NCI-H2171 (cell line): ENCODE data around the gene DTWD2.
"Not testable (repeated sequence)": the region's sequence is repeated elsewhere in the genome, so short reads cannot be mapped to it uniquely, and the experiment has no call there.

Source experiments
- DNase-seq: peaks from one replicate; lab custom pipeline; 2025; lab: John Stamatoyannopoulos, UW

Gene DTWD2, protein sequence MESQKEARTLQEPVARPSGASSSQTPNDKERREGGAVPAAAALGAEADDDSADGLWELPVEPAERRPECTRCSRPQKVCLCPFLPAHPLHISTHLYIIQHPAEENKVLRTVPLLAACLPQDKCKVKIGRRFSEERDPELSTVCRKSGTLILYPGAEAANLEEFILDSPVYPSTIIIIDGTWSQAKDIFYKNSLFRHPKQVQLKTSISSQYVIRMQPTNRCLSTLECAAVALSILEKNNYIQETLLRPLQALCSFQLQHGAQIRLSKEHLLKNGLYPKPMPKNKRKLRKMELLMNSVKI

DNA sequence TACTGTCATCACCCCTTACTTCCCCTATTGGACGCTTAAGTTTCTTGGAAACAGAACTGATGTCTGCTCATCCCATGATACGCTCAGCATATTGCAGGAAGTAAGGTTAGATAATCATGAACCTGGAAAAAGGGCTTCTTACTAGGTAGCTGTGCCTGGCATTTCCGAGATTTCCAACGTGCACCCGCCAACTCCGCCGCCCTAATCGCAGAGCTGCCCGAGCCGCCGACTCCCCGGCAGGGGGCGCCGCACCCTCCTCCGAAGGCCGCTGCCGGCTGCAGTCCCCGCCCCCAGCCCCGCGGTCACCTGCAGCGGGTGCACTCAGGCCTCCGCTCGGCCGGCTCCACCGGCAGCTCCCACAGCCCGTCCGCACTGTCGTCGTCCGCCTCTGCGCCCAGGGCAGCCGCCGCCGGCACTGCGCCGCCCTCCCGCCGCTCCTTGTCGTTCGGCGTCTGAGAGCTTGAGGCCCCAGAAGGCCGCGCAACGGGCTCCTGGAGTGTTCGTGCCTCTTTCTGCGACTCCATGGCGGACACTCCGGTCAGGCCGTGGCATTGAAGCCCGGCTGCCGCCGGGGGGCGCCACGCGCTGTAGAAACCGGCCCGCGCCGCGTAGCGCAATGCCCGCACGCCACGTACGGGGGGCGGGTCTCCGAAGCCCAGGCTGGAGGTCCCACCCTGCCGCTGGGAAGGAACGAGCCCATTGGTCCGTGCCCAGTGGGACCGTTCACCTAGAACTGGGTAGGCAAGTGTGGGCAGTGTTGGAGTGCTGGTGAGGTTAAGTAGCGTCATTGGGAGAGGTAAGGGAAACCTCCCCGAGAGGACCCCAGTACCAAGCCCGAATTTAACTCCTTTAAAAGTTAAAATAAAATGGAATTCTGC is at the start of gene DTWD2:
Gene DTWD2 (minus strand): TSS at position 560 of the 878 bp plus-strand sequence. CDS start 36 bp downstream, at position 524.
- DNase-seq = peak; percentile 75

DNA sequence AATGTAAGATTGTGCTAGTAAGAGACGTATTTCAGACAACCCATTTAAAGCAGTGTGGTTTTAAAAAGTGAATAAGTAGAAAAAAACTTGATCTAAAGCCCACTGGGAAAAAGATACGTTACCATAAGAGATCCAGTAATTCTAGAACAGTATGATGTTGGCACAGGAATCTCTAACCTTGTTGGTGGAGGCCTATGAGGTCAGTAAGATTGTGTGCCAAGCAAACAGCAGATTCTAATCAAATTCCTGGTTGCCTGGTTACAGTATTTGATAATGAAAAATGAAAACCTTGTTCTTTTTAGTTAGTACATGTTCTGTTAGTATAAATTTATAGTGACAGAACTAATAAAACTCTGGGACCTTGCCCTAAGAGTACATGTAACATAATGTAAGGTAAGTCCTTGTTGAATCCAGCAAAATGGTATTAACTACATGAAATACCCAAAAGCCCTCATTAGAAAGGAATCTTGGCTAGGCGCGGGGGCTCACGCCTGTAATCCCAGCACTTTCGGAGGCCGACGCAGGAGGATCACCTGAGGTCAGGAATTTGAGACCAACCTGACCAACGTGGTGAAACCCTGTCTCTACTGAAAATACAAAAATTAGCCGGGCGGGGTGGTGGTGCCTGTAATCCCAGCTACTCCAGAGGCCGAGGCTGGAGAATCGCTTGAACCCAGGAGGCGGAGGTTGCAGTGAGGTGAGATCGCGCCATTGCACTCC is 49.3 kb upstream of the DTWD2 start:
- DNase-seq = no peak

DNA sequence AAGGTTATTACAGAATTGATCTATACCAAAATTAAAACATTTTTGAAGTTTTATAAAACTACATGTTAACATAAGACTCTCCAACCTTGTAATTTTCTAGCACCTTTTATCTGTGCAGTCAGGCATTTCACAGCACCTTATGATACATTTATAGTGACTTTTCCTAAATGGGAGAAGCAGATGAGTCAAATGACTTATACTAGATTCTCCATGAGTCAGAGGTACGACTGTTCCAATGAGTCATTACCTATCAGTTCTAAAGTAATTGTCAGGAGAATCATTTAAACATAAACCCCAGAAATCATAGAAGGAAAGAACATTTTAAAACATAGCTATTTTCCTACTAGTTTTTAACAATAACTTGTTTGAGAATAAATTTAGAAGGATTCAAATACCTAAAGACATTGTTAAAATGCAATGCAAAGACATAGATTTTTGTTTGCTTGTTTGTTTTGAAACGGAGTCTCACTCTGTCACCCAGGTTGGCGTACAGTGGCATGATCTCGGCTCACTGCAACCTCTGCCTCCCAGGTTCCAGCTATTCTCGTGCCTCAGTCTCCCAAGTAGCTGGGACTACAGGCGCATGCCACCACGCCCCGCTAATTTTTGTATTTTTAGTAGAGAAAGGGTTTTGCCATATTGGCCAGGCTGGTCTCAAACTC is 47.9 kb upstream of the DTWD2 start:
- DNase-seq = no peak

DNA sequence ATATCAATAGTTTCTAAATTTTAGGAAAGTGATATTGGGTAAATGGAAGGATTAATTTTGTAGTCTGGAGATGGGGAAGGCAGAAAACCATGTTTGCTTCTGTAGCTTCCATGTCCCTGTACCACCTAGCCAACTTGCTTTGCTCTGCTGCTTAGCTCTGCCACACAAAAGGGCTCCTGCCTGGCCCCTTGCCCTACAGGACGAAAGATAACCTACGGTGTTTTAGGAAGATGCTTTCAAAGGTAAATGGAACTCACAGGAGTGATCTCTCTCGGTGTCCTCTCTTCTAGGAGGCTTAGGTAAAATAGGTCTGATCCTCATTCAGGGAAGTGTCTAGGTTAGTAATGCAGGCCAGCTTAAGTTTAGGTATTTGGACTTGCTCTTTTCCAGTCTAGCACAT is 44.8 kb upstream of the DTWD2 start:
- DNase-seq = no peak

DNA sequence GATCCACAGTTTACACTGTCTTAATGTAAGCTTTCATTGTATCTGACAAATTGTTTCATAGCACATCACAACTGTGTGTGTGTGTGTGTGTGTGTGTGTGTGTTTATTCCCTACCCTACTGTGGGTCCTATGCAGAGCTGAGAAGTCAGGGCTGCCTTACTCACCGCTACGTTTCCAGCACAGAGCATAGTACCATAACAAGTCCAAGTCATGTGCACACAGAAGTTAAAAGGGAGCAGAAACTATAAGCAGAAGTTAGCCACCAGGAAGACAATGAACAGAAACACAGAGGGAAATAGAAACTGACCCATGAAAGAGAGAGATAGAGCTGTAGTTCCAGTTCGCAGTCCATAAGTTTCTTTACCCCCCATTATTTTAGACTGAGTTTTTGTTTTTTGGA is 44.3 kb upstream of the DTWD2 start:
- DNase-seq = no peak

DNA sequence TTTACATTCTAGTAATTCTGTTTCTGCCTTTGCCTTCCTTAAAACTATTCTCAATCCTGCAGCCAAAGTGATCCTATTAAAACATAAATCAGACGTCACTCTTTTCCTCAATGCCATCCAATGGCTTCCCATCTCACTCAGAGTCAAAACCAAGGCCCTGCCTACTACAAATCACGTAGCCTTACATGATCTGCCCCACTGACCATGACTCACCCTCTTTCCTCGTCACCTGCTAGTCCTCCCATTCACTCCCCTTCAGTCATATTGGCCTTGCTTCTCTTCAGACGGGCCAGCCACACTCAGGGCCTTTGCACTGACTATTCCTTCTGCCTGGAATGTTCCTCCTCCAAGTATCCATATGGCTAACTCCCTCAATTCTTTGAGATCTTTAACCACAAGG is 43.6 kb upstream of the DTWD2 start:
- DNase-seq = no peak

DNA sequence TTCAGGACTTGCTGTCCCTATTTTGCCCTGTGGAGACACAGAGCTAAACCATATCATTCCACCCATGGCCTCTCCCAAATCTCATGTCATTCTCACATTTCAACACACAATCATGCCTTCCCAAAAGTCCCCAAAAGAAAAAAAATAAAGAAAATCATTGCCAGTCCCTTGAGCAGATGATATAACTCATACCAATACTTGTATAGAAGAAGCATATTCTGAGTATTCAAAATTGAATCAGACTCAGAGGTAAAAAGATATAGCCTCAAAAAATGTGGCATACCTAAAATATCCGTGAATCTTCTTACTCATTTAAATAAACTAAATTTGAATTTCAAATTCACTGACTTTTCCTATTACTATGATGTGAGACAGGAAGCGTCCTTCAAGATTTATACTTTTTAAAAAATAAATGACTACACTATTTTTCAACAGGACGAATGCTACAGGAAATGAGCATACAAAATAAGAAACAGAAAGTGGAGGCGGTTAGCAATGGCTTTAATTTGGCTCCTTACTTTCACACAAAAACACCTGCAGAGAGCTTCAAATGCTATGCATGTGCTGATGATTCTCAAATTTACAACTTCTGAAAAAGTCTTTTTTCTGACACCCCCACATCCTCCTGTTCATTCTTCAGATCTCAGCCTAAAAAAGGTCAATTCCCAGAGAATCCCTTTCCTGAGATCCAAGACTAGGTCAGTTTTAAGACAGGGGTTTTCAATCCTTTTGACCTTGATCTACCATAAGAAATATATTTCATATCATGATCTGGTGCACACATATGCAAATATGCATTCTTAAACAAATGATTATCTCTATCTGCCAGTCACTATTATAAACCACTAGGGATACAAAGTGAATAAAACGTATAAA is 42.9 kb upstream of the DTWD2 start:
- no peak for DNase-seq

DNA sequence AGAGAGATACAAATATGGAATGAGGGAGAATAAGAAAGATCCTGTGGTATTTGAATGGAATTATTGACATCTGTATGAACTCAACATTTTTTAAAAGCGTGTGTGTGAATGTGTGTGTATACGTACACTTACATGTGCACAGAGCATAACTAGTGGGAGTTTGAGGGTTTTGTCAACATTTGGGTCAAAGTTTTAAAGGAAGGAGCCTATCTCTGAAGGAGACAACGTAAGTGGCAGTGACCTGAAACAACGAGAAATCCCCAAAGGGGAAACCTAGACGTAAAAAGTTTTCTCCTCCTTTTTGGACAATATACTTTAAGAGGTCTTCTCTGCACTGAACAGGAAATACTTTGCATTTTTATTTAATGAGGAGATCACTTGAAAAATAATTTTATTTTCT is 40.2 kb upstream of the DTWD2 start:
- DNase-seq = no peak

DNA sequence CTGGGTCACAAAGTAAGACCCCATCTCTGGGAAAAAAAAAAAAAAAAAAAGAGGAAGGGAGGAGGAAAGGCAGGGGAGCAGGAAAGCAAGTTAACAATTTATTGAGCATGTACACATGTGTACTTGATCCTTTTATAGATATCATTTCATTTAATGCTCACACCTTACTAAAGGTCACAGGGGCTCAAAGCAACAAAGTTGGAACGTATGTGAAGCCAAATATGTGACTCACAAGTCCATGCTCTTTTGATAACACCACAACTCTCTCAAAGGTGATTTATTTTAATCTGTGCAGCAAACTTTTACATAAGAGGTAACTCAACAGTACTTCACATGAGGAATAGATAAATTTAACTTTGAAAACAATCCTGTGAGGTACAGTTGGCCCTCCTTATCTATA is 34.4 kb upstream of the DTWD2 start:
- no peak for DNase-seq

DNA sequence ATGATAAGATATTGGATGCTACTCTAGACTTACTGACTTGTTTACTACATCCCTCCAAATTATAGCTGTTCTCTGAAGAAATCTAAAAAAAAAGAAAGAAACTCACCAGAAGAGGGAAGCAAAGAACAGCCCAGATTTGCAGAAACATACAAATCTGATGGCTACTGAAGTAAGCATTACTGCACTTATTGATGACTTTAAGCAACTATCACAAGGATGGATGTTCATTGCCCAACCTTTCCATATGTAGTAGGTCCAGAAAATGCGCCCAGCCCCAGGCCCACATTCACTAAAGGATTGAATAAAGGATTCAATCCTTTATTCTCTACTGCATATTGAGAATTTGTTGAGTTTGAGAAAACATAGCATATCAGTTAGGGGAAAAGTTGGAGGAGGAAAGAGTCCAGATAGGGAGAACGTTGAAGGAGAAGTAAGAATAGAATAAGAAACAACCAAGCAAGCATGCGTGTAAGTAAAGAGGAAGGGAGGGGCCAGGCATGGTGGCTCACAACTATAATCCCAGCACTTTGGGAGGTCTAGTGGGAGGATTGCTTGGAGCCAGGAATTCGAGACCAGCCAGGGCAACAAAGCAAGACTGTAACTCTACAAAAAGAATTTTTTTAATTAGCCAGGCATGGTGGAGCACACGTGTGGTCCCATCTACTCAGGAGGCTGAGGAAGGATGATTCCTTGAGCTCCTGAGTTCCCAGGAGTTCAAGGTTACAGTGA is 33.8 kb upstream of the DTWD2 start:
- DNase-seq = no peak

DNA sequence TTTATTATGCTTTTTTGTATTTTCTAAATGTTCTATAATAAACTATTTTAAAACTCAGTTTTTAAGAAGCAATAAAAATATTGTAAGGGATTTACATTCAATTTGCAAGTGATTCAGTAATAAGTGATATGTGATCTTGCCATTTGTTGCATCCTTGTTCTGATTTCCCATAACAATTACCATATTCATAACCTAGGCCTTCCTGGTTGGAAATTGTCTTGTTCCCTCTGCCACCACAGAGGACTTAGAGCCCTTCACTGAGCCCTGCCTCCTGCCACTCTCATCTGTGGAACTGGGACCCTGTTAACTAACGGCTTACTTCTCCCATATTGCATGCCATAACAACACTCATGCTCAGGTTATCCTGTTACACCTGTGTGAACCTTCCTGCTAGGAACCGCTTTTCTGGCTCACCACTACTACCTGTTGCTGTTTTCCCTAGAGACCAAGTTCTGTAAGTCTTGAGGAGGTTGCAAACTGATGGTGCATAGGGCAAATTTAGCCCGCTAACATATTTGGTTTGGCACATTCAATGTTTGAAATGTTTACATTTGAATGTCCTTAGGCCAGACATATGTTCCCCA is 32.9 kb upstream of the DTWD2 start:
- DNase-seq = no peak

DNA sequence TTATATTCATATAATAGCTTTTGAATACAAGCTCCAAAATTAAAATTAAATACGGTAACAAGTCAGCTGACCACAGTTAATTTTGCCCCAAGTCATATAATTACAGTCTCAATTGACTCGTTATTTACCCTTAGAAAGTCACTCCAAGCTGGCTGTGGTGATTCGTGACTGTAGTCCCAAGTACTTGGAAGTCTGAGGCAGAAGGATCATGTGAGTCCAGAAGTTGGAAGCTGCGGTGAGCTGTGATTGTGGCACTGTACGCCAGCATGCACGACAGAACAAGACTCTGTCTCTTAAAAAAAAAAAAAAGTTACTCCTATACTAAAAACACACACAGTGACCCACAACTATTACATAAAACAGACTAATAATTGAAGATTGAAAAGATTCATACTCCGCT is 31.6 kb upstream of the DTWD2 start:
- DNase-seq = no peak

DNA sequence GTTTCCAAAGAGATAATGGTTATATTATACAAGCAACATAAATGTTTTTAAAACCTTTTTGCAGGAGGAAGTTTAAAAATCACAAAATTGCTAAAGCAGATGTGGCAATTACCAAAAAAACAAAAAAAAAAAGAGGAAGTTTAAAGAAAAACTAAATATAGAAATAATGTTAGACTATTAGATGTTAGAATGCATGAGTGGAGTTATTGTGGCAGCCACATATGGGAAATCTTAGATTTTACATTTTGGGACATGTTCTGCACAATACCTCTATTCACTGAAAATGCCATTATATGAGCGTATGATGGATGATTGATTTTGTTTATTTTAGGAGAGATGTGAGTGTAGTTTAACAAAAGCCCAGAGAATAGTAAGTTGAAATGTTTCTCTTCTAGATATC is 31.2 kb upstream of the DTWD2 start:
- DNase-seq = no peak

DNA sequence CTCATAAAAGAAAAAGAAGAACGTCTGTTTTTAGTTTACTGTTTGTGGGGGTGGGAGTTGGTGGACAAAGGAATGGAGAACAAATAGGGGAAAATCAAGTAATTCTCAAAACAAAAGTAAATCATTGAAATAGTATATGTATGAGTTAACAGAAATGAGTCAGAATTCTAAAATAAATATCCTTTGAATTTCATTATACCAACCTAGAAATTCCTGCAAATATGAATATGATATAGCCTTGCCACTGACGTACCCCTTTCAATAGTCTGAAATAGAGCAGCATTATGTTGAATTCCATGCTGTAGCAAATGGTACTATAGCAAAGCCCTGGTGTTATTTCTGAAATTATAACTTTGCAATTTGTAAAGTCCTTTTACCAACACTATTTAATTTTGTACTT is 29.6 kb upstream of the DTWD2 start:
- no peak for DNase-seq

DNA sequence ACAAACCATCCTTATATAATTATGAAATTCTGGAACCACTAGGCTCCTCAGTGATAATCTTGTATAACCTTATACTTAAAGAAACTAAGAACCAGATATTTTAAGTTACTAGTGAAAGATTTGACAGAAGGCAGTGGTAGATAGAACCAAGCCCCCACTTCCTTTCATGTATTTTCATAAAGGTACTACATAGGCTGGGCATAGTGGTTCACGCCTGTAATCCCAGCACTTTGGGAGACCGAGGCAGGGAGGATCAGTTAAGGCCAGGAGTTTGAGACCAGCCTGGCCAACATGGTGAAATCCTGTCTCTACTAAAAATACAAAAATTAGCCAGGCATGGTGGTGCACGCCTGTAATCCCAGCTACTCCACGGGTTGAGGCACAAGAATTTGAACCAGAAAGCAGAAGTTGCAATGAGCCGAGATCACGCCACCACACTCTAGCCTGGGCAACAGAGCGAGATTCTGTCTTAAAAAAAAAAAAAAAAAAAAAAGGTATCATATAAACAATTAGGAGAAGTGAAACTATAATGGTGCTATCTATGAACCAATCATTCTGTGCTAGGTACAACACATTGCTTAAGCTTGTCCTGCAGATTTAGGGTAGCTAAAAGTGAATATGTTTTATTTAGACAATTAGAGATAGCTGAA is 27.9 kb upstream of the DTWD2 start:
- no peak for DNase-seq

DNA sequence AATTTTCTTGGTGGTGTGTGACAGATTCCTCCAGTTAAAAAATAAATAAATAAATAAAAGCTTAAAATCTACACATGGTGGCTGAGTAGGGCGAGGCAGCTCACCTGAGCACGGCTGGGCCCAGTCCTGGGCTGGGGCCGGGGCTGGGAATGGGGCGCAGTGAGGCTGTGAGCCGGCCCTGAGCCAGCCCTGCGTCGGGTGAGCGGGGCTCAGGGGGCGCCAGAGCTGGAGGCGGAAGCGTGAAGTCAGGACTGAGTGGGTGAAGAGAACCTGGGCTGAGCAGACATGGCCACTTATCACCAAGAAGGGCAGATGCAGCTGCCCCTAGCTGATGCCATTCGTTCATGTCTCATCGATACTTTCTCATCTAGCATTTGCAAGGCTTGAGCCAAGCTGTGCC is 22.8 kb upstream of the DTWD2 start:
- DNase-seq = no peak

DNA sequence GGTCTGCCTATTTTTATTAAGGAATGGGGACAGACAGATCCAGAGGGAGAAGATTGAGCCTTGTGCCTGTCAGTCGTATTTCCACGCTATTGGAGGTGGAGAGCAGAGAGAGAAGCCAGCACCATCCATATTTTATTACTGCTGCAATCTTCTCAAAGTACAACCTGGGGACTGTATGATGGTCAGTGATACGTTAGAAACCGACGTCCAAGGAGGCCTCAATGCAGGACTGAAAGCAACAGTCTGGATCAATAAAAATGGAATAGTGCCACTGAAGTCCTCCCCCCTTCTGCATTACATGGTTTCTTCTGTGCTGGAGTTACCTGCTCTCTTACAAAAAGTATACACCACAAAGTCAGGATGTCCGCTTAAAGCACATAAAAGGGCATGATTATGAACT is 21.9 kb upstream of the DTWD2 start:
- no peak for DNase-seq

DNA sequence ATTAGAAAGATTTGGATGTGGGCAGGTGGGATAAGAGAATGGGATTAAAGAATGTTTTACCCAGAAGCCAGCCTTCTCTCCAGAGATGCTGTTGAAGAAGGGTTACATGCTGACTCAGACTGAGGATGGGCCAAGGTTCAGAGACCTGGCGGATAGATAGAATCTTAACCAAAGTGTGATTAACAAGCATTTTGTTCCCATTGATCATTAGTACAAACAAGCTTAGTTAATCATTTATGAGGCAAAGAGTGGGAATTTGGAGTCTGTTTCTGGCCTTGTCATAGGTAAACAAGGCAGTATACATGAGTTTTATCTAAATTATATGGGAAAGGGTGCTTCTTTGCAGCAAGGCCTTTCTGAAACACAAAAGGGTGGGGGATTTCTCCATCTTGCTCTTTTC is 20.8 kb upstream of the DTWD2 start:
- no peak for DNase-seq

DNA sequence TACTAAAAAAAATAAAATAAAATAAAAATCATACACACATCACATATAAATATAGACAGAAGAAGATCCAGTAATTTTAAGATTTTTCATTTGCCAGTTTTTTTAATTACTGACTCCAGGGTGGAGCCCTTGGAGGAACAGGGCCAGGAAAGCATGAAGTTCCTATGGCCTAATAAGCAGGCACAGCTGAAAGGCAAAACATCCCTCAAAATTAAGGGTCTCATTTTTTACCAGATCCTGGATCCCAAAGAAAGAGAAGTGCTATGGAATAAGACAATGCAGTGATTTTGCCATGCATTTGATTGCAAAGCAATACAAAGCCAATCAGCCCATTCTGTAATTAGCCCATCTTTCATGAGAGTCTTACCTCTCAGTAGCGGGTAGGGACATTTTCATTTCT is 11.3 kb upstream of the DTWD2 start:
- no peak for DNase-seq

DNA sequence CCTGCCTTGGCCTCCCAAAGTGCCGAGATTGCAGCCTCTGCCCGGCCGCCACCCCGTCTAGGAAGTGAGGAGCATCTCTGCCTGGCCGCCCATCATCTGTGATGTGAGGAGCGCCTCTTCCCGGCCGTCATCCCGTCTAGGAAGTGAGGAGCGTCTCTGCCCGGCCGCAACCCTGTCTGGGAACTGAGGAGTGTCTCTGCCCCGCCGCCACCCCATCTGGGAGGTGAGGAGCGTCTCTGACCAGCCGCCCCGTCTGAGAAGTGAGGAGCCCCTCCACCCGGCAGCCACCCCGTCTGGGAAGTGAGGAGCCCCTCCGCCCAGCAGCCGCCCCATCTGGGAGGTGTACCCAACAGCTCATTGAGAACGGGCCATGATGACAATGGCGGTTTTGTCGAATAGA is 10.5 kb upstream of the DTWD2 start:
- DNase-seq = not testable (repeated sequence)
